ENCODE data around the gene UGT1A1.

DNA sequence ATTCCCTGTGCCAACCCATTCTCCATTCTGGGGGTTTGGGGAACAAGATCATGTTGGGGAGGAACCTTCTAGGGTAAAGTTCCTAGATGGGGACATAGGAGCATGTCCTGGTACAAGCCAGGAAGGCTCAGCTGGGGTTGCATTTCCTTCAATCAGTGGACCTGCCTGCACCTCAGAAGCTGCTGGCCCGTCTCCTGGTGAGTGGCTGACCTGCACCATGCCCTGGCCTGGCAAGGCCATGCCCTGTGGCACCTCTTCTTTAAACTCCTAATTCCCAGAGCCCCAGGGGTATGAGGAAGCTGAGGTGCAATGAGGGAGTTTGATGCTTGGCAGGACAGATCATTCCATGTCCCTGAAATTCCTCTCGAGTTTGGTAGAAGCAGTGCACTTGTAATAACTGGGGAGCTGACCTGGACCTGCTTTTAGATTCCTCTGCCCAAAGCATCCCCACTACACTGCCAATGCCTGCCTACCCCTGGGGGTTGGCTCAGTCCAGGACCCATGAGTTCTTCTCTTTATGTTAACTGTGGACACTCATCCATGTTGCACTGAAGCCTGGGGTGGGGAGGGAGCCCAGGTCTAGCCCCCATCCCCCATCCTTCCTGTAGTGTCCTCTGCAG, 43.3 kb downstream of the UGT1A1 start:
- TF ChIP-seq, protein P1, sequence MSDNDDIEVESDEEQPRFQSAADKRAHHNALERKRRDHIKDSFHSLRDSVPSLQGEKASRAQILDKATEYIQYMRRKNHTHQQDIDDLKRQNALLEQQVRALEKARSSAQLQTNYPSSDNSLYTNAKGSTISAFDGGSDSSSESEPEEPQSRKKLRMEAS (IDR thresholded peaks at IDR 0.05; ENCODE audit: low read depth, low read length) = no peak
- TF ChIP-seq, protein P2, sequence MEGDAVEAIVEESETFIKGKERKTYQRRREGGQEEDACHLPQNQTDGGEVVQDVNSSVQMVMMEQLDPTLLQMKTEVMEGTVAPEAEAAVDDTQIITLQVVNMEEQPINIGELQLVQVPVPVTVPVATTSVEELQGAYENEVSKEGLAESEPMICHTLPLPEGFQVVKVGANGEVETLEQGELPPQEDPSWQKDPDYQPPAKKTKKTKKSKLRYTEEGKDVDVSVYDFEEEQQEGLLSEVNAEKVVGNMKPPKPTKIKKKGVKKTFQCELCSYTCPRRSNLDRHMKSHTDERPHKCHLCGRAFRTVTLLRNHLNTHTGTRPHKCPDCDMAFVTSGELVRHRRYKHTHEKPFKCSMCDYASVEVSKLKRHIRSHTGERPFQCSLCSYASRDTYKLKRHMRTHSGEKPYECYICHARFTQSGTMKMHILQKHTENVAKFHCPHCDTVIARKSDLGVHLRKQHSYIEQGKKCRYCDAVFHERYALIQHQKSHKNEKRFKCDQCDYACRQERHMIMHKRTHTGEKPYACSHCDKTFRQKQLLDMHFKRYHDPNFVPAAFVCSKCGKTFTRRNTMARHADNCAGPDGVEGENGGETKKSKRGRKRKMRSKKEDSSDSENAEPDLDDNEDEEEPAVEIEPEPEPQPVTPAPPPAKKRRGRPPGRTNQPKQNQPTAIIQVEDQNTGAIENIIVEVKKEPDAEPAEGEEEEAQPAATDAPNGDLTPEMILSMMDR (IDR thresholded peaks at IDR 0.05; ENCODE audit: low read depth, low read length) = no peak
- TF ChIP-seq POLR2A (IDR thresholded peaks at IDR 0.05; ENCODE audit: extremely low read depth, insufficient read length) (no peak), MYC (IDR thresholded peaks at IDR 0.05; ENCODE audit: low read depth, low read length) (no peak)

Data from NB4 (cell line).